NB4 (cell line): ENCODE data around the gene SEPSECS.

Experiments
- DNase-seq: peaks from one replicate; pipeline ENCODE4 v3.0.0; 2010; ENCODE audit warnings: low read depth
- H3K4me3 ChIP-seq: one replicate; pipeline ENCODE4 v1.5.1; 2011; ENCODE audit warnings: mild to moderate bottlenecking, low read depth, low read length, moderate library complexity
- CTCF ChIP-seq: IDR thresholded peaks from one replicate; pipeline ENCODE4 v1.5.1; 2012; ENCODE audit warnings: low read depth, low read length
- MAX ChIP-seq: IDR thresholded peaks from 2 replicates; pipeline ENCODE4 v1.6.1; 2011; ENCODE audit warnings: low read depth, low read length
- MYC ChIP-seq: IDR thresholded peaks from 2 replicates; pipeline ENCODE4 v1.6.1; 2011; ENCODE audit warnings: low read depth, low read length
- POLR2A ChIP-seq: IDR thresholded peaks from 2 replicates; pipeline ENCODE4 v1.6.1; 2011; ENCODE audit warnings: mild to moderate bottlenecking; ENCODE audit not compliant: insufficient read length; ENCODE audit errors: extremely low read depth

The SEPSECS gene

GRCh38 chr4:25159837-25160713, at the start of gene SEPSECS:
Gene SEPSECS, minus strand, starts transcription at chr4:25160449. Its CDS starts 80 bp downstream, at chr4:25160369.
- TF ChIP-seq MAX: peak; percentile 92
- no peak for TF ChIP-seq CTCF
- TF ChIP-seq POLR2A: peak; percentile 93
- TF ChIP-seq MYC: peak; percentile 91
- peak within 1 kb of the TSS; percentile 82 for H3K4me3 ChIP-seq
- peak; percentile 99 for DNase-seq

GRCh38 chr4:25209702-25210101, 49.5 kb upstream of the SEPSECS start:
- H3K4me3 ChIP-seq: no peak overlapping the region
- no peak for TF ChIP-seq CTCF
- DNase-seq: no peak

- DNase-seq: no peak
- TF ChIP-seq POLR2A (no peak), MYC (no peak), CTCF (no peak), MAX (no peak)
- no peak overlapping the region for H3K4me3 ChIP-seq
Measured at GRCh38 chr4:25207997-25208396, 47.7 kb upstream of the SEPSECS start.

- no peak for DNase-seq
- H3K4me3 ChIP-seq: no peak overlapping the region
- TF ChIP-seq MAX: no peak
- TF ChIP-seq CTCF: no peak
- no peak for TF ChIP-seq MYC
- no peak for TF ChIP-seq POLR2A
Measured at GRCh38 chr4:25198713-25199112, 38.5 kb upstream of the SEPSECS start.

- no peak for DNase-seq
- TF ChIP-seq CTCF: peak; percentile 3
- TF ChIP-seq MYC: no peak
- H3K4me3 ChIP-seq: no peak overlapping the region
Measured at GRCh38 chr4:25190407-25190806, 30.2 kb upstream of the SEPSECS start.

- no peak for TF ChIP-seq CTCF
- TF ChIP-seq POLR2A: no peak
- TF ChIP-seq MAX: no peak
- no peak for TF ChIP-seq MYC
- DNase-seq: no peak
- no peak overlapping the region for H3K4me3 ChIP-seq
Measured at GRCh38 chr4:25184056-25184455, 23.8 kb upstream of the SEPSECS start.
